Neuronal stem cell (in vitro differentiated cells): Measurements from ENCODE around the gene ADGRG3.

ENCODE experiments used
- DNase-seq: peaks from one replicate; pipeline ENCODE4 v3.0.0-alpha.2; 2013; ENCODE audit warnings: low spot score
- H2AFZ ChIP-seq: one replicate; pipeline ENCODE4 v1.6.1; 2013; ENCODE audit warnings: mild to moderate bottlenecking, low read length, inconsistent platforms
- H2AK5ac ChIP-seq: 2 replicates; pipeline ENCODE4 v1.6.1; 2013; ENCODE audit warnings: low read depth, mild to moderate bottlenecking, inconsistent platforms, low read length, moderate library complexity, mixed read lengths
- H2BK120ac ChIP-seq: 2 replicates; pipeline ENCODE4 v1.6.1; 2013; ENCODE audit warnings: low read depth, mild to moderate bottlenecking, inconsistent platforms, low read length, moderate library complexity, mixed read lengths
- H2BK12ac ChIP-seq: one replicate; pipeline ENCODE4 v1.6.1; 2013; ENCODE audit warnings: low read length, inconsistent platforms
- H2BK15ac ChIP-seq: 2 replicates; pipeline ENCODE4 v1.6.1; 2013; ENCODE audit warnings: mild to moderate bottlenecking, low read length, inconsistent platforms, mixed read lengths
- H2BK5ac ChIP-seq: one replicate; pipeline ENCODE4 v1.6.1; 2013; ENCODE audit warnings: inconsistent platforms, mild to moderate bottlenecking, low read length, moderate library complexity
- H3K14ac ChIP-seq: one replicate; pipeline ENCODE4 v1.6.1; 2013; ENCODE audit warnings: low read length, inconsistent platforms
- H3K18ac ChIP-seq: 2 replicates; pipeline ENCODE4 v1.6.1; 2013; ENCODE audit warnings: low read length, inconsistent platforms
- H3K23ac ChIP-seq: 2 replicates; pipeline ENCODE4 v1.6.1; 2013; ENCODE audit warnings: low read depth, mild to moderate bottlenecking, mixed read lengths, low read length, inconsistent platforms; ENCODE audit not compliant: poor library complexity
- H3K27ac ChIP-seq: replicated peaks from 3 replicates; pipeline ENCODE4 v1.5.1; 2013; ENCODE audit warnings: low read length, inconsistent platforms
- H3K27me3 ChIP-seq, 3 experiments: 2 replicates each; pipeline ENCODE4 v1.6.1; 2013; ENCODE audit warnings: low read length in 3 of 3, mild to moderate bottlenecking in 2 of 3, inconsistent platforms in 1 of 3, low read depth in 1 of 3, mixed read lengths in 1 of 3, moderate library complexity in 1 of 3; ENCODE audit not compliant: control insufficient read depth in 3 of 3, insufficient read depth in 3 of 3
- H3K36me3 ChIP-seq, 2 donors: replicated peaks in 1 of 2; 2 replicates each; pipeline ENCODE4 v1.6.1; 2013; ENCODE audit warnings: low read length in 2 of 2; ENCODE audit not compliant: control insufficient read depth in 2 of 2, insufficient read depth in 2 of 2
- H3K4ac ChIP-seq: 2 replicates; pipeline ENCODE4 v1.6.1; 2013; ENCODE audit warnings: inconsistent platforms, mild to moderate bottlenecking, low read length, moderate library complexity
- H3K4me1 ChIP-seq, 2 donors: 1 replicate in 1 of 2; 2 replicates in 1 of 2; pipeline ENCODE4 v1.6.1; 2013; ENCODE audit warnings: low read length in 2 of 2, low read depth in 1 of 2; ENCODE audit not compliant: control insufficient read depth in 2 of 2, insufficient read depth in 1 of 2
- H3K4me2 ChIP-seq: one replicate; pipeline ENCODE4 v1.6.1; 2013; ENCODE audit warnings: mild to moderate bottlenecking, low read length, inconsistent platforms; ENCODE audit not compliant: insufficient read depth, poor library complexity, severe bottlenecking
- H3K4me3 ChIP-seq, 2 donors: 2 replicates each; pipeline ENCODE4 v1.5.1; 2013; ENCODE audit warnings: low read length in 2 of 2, mild to moderate bottlenecking in 2 of 2, inconsistent platforms in 1 of 2, moderate library complexity in 1 of 2
- H3K79me1 ChIP-seq: one replicate; pipeline ENCODE4 v1.6.1; 2013; ENCODE audit warnings: low read depth, mild to moderate bottlenecking, inconsistent platforms, low read length, moderate library complexity
- H3K9ac ChIP-seq: one replicate; pipeline ENCODE4 v1.6.1; 2013; ENCODE audit warnings: mild to moderate bottlenecking, low read depth, low read length, inconsistent platforms; ENCODE audit not compliant: poor library complexity
- H3K9me3 ChIP-seq, 2 donors: replicated peaks in 1 of 2; 2 replicates each; pipeline versions ENCODE3 to v1.6.1; 2013; ENCODE audit warnings: low read length in 2 of 2, mild to moderate bottlenecking in 2 of 2, inconsistent platforms in 1 of 2, low read depth in 1 of 2, mixed read lengths in 1 of 2, moderate library complexity in 1 of 2; ENCODE audit not compliant: control insufficient read depth in 2 of 2, insufficient read depth in 1 of 2
- H4K8ac ChIP-seq: one replicate; pipeline ENCODE4 v1.6.1; 2013; ENCODE audit warnings: low read depth, mild to moderate bottlenecking, inconsistent platforms, low read length, moderate library complexity
- H4K91ac ChIP-seq: one replicate; pipeline ENCODE4 v1.6.1; 2013; ENCODE audit warnings: low read length, low read depth, mild to moderate bottlenecking, inconsistent platforms; ENCODE audit not compliant: poor library complexity
- WGBS, 2 donors: extraction: QIAGEN DNeasy Blood & Tissue Kit; methylation state at CpG; one replicate each; pipeline ENCODE4 v1.1.7; 2013; ENCODE audit warnings: missing lambda C conversion rate in 2 of 2, mixed read lengths in 1 of 2; ENCODE audit not compliant: insufficient read length in 2 of 2, insufficient replicate concordance in 1 of 2; ENCODE audit errors: extremely low coverage in 2 of 2; 5-methylcytosine and 5-hydroxymethylcytosine counted together

Gene ADGRG3

GRCh38 chr16:57732037-57732436, 63.9 kb downstream of the ADGRG3 start:
- Histone ChIP-seq H3K4me3 (no peak overlapping the region), H2BK12ac (no peak overlapping the region), H4K91ac (no peak overlapping the region), H2AK5ac (no peak overlapping the region), H4K8ac (no peak overlapping the region), H3K27me3 (no peaks in the 10 kb centered on the region), H3K9ac (no peak overlapping the region), H3K4ac (no peak overlapping the region), H3K36me3 (peaks cover 0 to 1% of the 10 kb centered on the region in 2 donors), H2AFZ (no peak overlapping the region), H2BK120ac (no peak overlapping the region), H3K4me2 (no peak overlapping the region), H2BK15ac (no peak overlapping the region), H3K23ac (no peak overlapping the region), H3K27ac (no peak overlapping the region), H3K4me1 (peaks cover 8 to 11% of the 10 kb centered on the region in 2 donors), H3K9me3 (no peaks in the 10 kb centered on the region), H2BK5ac (no peak overlapping the region), H3K18ac (no peak overlapping the region), H3K79me1 (no peaks in the 10 kb centered on the region), H3K14ac (no peak overlapping the region)
- no peak for DNase-seq
- no CpG with 5 or more reads among the region's 2 CpGs for WGBS, 2 donors

- H3K4me1 ChIP-seq = peaks cover 11 to 12% of the 10 kb centered on the region in 2 donors
- no CpG with 5 or more reads among the region's 2 CpGs for WGBS, 2 donors
- no peak overlapping the region for H4K8ac ChIP-seq
- no peak overlapping the region for H3K4me3 ChIP-seq
- H2AFZ ChIP-seq = no peak overlapping the region
- no peaks in the 10 kb centered on the region for H3K27me3 ChIP-seq
- no peak overlapping the region for H2BK12ac ChIP-seq
- no peak overlapping the region for H3K23ac ChIP-seq
- no peak overlapping the region for H3K4me2 ChIP-seq
- H2BK5ac ChIP-seq = no peak overlapping the region
- H2AK5ac ChIP-seq = no peak overlapping the region
- peaks cover 0 to 8% of the 10 kb centered on the region in 2 donors for H3K36me3 ChIP-seq
- H3K4ac ChIP-seq = no peak overlapping the region
- H3K18ac ChIP-seq = no peak overlapping the region
- H2BK15ac ChIP-seq = no peak overlapping the region
- H4K91ac ChIP-seq = no peak overlapping the region
- no peak overlapping the region for H3K14ac ChIP-seq
- H3K27ac ChIP-seq = no peak overlapping the region
- H3K9me3 ChIP-seq = no peaks in the 10 kb centered on the region
- no peak overlapping the region for H2BK120ac ChIP-seq
- no peaks in the 10 kb centered on the region for H3K79me1 ChIP-seq
- no peak for DNase-seq
- no peak overlapping the region for H3K9ac ChIP-seq
These were observed 64.6 kb downstream of the ADGRG3 start for GRCh38 chr16:57732714-57733113.

GRCh38 chr16:57734308-57734924, 66.3 kb downstream of the ADGRG3 start:
- Histone ChIP-seq H3K18ac (peak overlapping the region; percentile 44), H2BK15ac (no peak overlapping the region), H2AK5ac (peak overlapping the region; percentile 23), H3K4me3 (peak overlapping the region; percentile 74 to 86), H4K8ac (peak overlapping the region; percentile 83), H2BK120ac (no peak overlapping the region), H3K9me3 (no peaks in the 10 kb centered on the region), H3K9ac (peak overlapping the region; percentile 93), H2AFZ (peak overlapping the region; percentile 89), H3K36me3 (peaks cover 2 to 21% of the 10 kb centered on the region in 2 donors), H4K91ac (no peak overlapping the region), H3K27ac (peak overlapping the region; percentile 77), H3K27me3 (no peaks in the 10 kb centered on the region), H3K14ac (no peak overlapping the region), H3K79me1 (no peaks in the 10 kb centered on the region), H2BK5ac (no peak overlapping the region), H3K23ac (peak overlapping the region; percentile 2), H2BK12ac (no peak overlapping the region), H3K4me1 (peaks cover 11 to 12% of the 10 kb centered on the region in 2 donors), H3K4me2 (peak overlapping the region; percentile 66), H3K4ac (peak overlapping the region; percentile 4)
- WGBS, 2 donors = no CpG with 5 or more reads among the region's 20 CpGs
- no peak for DNase-seq

- Histone ChIP-seq H2BK12ac (no peak overlapping the region), H2AFZ (peak overlapping the region; percentile 89), H3K79me1 (no peaks in the 10 kb centered on the region), H2BK120ac (no peak overlapping the region), H3K9ac (peak overlapping the region; percentile 93), H3K14ac (no peak overlapping the region), H3K23ac (peak overlapping the region; percentile 2), H3K27ac (peak overlapping the region; percentile 77), H3K4me1 (peaks cover 11 to 12% of the 10 kb centered on the region in 2 donors), H2BK15ac (no peak overlapping the region), H2BK5ac (peak overlapping the region; percentile 46), H3K4ac (peak overlapping the region; percentile 4), H3K36me3 (peaks cover 4 to 27% of the 10 kb centered on the region in 2 donors), H3K18ac (peak overlapping the region; percentile 44), H3K27me3 (no peaks in the 10 kb centered on the region), H4K8ac (peak overlapping the region; percentile 83), H3K9me3 (no peaks in the 10 kb centered on the region), H2AK5ac (no peak overlapping the region), H3K4me2 (peak overlapping the region; percentile 66), H4K91ac (no peak overlapping the region), H3K4me3 (peak overlapping the region; percentile 74 to 86)
- WGBS, 2 donors = no CpG with 5 or more reads among the region's 45 CpGs
- DNase-seq = peak; percentile 100
These were observed 67.0 kb downstream of the ADGRG3 start for GRCh38 chr16:57734925-57735754.
